Panc1 (cell line): ENCODE results near the gene KRT33A. TPM values are rescaled to one million over a fixed set of nuclear protein-coding genes. Genes with fewer than 3 reads are reported as not detected.

ENCODE experiments used
- ATAC-seq: fragments of 200-7000 bp; cut with Tn5 transposase; 2 replicates; pipeline ENCODE4 v1.9.1; 2020; ENCODE audit warnings: mild to moderate bottlenecking, moderate library complexity
- BruUV-seq: library from RNA; stranded (reverse); fragments of 400-500 nt; replicated peaks from 2 replicates; lab custom pipeline; 2021; lab: Mats Ljungman, UMichigan
- CTCF ChIA-PET: fragments of 300-600 bp; sonication (Branson Sonifier 250); formaldehyde crosslinking; loops from one replicate; lab custom pipeline; 2022; ENCODE audit warnings: antibody characterized with exemption; lab: Charles Lee
- POLR2A ChIA-PET: fragments of 300-600 bp; sonication (Branson Sonifier 250); formaldehyde crosslinking; loops from one replicate; lab custom pipeline; 2022; ENCODE audit warnings: antibody characterized with exemption; lab: Charles Lee
- DNase-seq: peaks from one replicate; pipeline ENCODE4 v3.0.0-alpha.2; 2010; ENCODE audit warnings: low read depth, low spot score
- H3K27ac ChIP-seq: 2 replicates; pipeline ENCODE4 v1.5.1; 2011; ENCODE audit warnings: mild to moderate bottlenecking, low read length, inconsistent platforms
- H3K27me3 ChIP-seq: fragments of 200-500 bp; sonication (Bioruptor generic); 2 replicates; pipeline ENCODE4 v1.6.0; 2014; ENCODE audit warnings: low read length, inconsistent platforms; ENCODE audit not compliant: control insufficient read depth, insufficient read depth
- H3K36me3 ChIP-seq: fragments of 200-500 bp; sonication (Bioruptor generic); 2 replicates; pipeline ENCODE4 v1.5.1; 2014; ENCODE audit warnings: inconsistent platforms, mild to moderate bottlenecking, low read length, moderate library complexity; ENCODE audit not compliant: control insufficient read depth, insufficient read depth
- H3K4me1 ChIP-seq: 2 replicates; pipeline ENCODE4 v1.5.1; 2011; ENCODE audit warnings: inconsistent platforms, mild to moderate bottlenecking, low read length, moderate library complexity; ENCODE audit not compliant: control insufficient read depth, insufficient read depth
- H3K4me3 ChIP-seq, 2 experiments: 2 replicates each; pipeline ENCODE4 v1.5.1; 2011 to 2012; ENCODE audit warnings: low read depth in 2 of 2, low read length in 2 of 2, mild to moderate bottlenecking in 2 of 2, inconsistent platforms in 1 of 2, moderate library complexity in 1 of 2
- H3K9me3 ChIP-seq: fragments of 200-500 bp; sonication (Bioruptor generic); 2 replicates; pipeline ENCODE4 v1.5.1; 2014; ENCODE audit warnings: low read depth, mild to moderate bottlenecking, inconsistent platforms, low read length, moderate library complexity; ENCODE audit not compliant: control insufficient read depth, insufficient read depth
- CTCF ChIP-seq: fragments of 450-650 bp; IDR thresholded peaks from 2 replicates; pipeline ENCODE4 v1.5.1; 2017; ENCODE audit warnings: mild to moderate bottlenecking
- POLR2AphosphoS5 ChIP-seq: IDR thresholded peaks from 2 replicates; pipeline ENCODE4 v1.6.1; 2012; ENCODE audit warnings: mild to moderate bottlenecking, low read depth, low read length, moderate library complexity
- REST ChIP-seq, 2 experiments: IDR thresholded peaks; 2 replicates each; pipeline ENCODE4 v1.6.1; 2011 to 2012; ENCODE audit warnings: low read depth in 2 of 2, control low read depth in 1 of 2, low read length in 1 of 2, mild to moderate bottlenecking in 1 of 2, moderate library complexity in 1 of 2; ENCODE audit not compliant: insufficient read depth in 1 of 2
- SIN3A ChIP-seq: IDR thresholded peaks from 2 replicates; pipeline ENCODE4 v1.6.1; 2012; ENCODE audit warnings: low read depth, mild to moderate bottlenecking, low read length, moderate library complexity, borderline replicate concordance; ENCODE audit not compliant: insufficient read depth
- TCF7L2 ChIP-seq: IDR thresholded peaks from 2 replicates; pipeline ENCODE4 v1.6.1; 2011; ENCODE audit warnings: mild to moderate bottlenecking, low read depth, low read length, inconsistent platforms
- in situ Hi-C: cut with HindIII; loops from 2 replicates; pipeline ENCODE4 v1.10.0; 2016; ENCODE audit warnings: low sequenced_read_pairs, low pct_unique_long_range_greater_than_20kb
- intact Hi-C: fragments of 100-400 bp; cut with micrococcal nuclease; formaldehyde crosslinking; loops from one replicate; pipeline ENCODE4 v1.10.0; 2022; ENCODE audit not compliant: unreplicated experiment
- total RNA-seq: library from RNA; stranded (reverse); gene quantifications from one replicate; pipeline ENCODE4 v1.2.1, GENCODE V29; 2021; ENCODE audit not compliant: unreplicated experiment

Gene KRT33A
- total RNA-seq, 1 experiment from 2014 or later: not detected

- DNase-seq: no peak
- ChIA-PET CTCF (no interaction called here), POLR2A (no interaction called here)
- ATAC-seq: no peak
- BruUV-seq: no TSS peak
- no peaks in the 10 kb centered on the region for H3K36me3 ChIP-seq
- H3K4me1 ChIP-seq: no peaks in the 10 kb centered on the region
- no peak overlapping the region for H3K4me3 ChIP-seq
- intact Hi-C loops: no loop called here
- TF ChIP-seq POLR2AphosphoS5: no peak
- no peak overlapping the region for H3K27ac ChIP-seq
- no peaks in the 10 kb centered on the region for H3K27me3 ChIP-seq
- no peaks in the 10 kb centered on the region for H3K9me3 ChIP-seq
- in situ Hi-C loops: no loop called here
These were observed 43.2 kb upstream of the KRT33A start for GRCh38 chr17:41393826-41394225.

DNA sequence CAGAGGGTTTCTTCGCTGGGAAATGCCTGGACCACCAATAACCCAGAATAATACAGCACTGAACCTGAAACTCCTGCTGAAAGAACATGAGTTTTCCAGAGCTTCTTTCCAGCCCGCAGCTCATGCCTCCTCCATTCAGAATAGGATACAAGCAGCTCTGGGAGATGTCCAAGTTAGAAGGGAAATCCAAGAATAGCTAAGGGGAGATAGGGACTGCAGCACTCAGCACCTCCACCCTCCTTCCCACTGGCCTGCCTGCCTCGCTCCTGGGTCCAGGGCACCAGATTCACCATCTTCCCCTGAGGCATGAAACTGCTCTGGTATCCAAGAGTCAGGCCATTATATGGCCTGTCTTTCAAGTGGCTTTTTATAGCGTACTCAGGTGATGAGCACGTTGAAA, 42.7 kb upstream of the KRT33A start:
- intact Hi-C loops: no loop called here
- Histone ChIP-seq H3K36me3 (no peaks in the 10 kb centered on the region), H3K9me3 (no peaks in the 10 kb centered on the region), H3K4me3 (no peak overlapping the region), H3K27me3 (no peaks in the 10 kb centered on the region), H3K4me1 (no peaks in the 10 kb centered on the region), H3K27ac (no peak overlapping the region)
- BruUV-seq: no TSS peak
- ATAC-seq: no peak
- ChIA-PET POLR2A (no interaction called here), CTCF (interaction anchor here (0.5 kb wide), 1 partner anchor 84 kb away, joined by 4 read pairs; no protein-coding TSS in a partner anchor)
- in situ Hi-C loops: no loop called here
- no peak for DNase-seq
- no peak for TF ChIP-seq SIN3A

DNA sequence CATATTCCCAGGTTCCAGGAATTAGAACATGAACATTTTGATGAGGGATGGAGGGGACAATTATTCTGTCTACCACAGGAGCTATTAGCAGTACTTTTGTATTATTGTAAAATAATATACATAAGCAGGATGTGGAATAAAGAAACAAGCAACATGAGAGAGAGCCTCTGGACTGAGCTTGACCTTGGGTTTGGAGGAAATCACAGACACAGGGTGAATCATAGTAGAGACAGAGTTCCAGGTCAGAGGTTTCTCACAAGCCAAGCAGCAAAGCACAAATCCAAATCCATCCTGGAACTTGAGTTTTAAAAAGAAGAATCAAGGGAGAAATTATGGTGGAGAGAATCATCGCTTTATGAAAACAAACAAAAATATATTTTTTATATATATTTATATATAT, 41.6 kb upstream of the KRT33A start:
- no peak for DNase-seq
- no peak for ATAC-seq

More for the DNA sequence above, 41.6 kb upstream of the KRT33A start:
- CTCF ChIA-PET: no interaction called here
- TF ChIP-seq SIN3A (no peak), REST (IDR thresholded peaks at IDR 0.05; ENCODE audit: insufficient read depth in 1 of 2, low read depth in 2 of 2, low read length in 1 of 2) (no peak), POLR2AphosphoS5 (no peak), TCF7L2 (no peak), CTCF (no peak)
- H3K4me1 ChIP-seq: no peaks in the 10 kb centered on the region
- no peak overlapping the region for H3K4me3 ChIP-seq
- in situ Hi-C loops: no loop called here
- POLR2A ChIA-PET: no interaction called here
- no peak overlapping the region for H3K27ac ChIP-seq
- H3K36me3 ChIP-seq: no peaks in the 10 kb centered on the region
- no TSS peak for BruUV-seq
- no peaks in the 10 kb centered on the region for H3K27me3 ChIP-seq
- intact Hi-C loops: no loop called here
- H3K9me3 ChIP-seq: no peaks in the 10 kb centered on the region
